WTC11 (cell line): ENCODE results near the gene ABTB2.

Source experiments
- CTCF ChIP-seq: fragments of 200-600 bp; IDR thresholded peaks from 2 replicates; pipeline ENCODE4 v1.8.0; 2022; ENCODE audit warnings: antibody characterized with exemption
- HMGXB4 ChIP-seq: sonication (generic); formaldehyde crosslinking; IDR thresholded peaks from 2 replicates; pipeline ENCODE4 v1.8.1; 2023; ENCODE audit warnings: mild to moderate bottlenecking, moderate library complexity, missing genetic modification reagents
- JUN ChIP-seq: sonication (generic); formaldehyde crosslinking; IDR thresholded peaks from 2 replicates; pipeline ENCODE4 v1.8.0; 2023; ENCODE audit warnings: mild to moderate bottlenecking, missing genetic modification reagents

- no peak for TF ChIP-seq JUN (CRISPR knock-in tag)
- TF ChIP-seq CTCF = no peak
- no peak for TF ChIP-seq HMGXB4
These were observed 165.1 kb downstream of the ABTB2 start for GRCh38 chr11:34192481-34193401.
